GM12878 (cell line): Measurements from ENCODE around the gene DCUN1D4. TPM values are rescaled to one million over a fixed set of nuclear protein-coding genes. Genes with fewer than 3 reads are reported as not detected.

Experiments used
- ATAC-seq: fragments of 200-7000 bp; cut with Tn5 transposase; 3 replicates; pipeline ENCODE4 v1.9.1; 2020; ENCODE audit warnings: mild to moderate bottlenecking, moderate library complexity
- BruUV-seq: library from RNA; stranded (reverse); fragments of 400-500 nt; replicated peaks from 2 replicates; lab custom pipeline; 2021; lab: Mats Ljungman, UMichigan
- CTCF ChIA-PET: fragments of 300-600 bp; sonication (Branson Sonifier 250); formaldehyde crosslinking; extraction: SDS; loops from one replicate; lab custom pipeline; 2021; ENCODE audit warnings: inconsistent platforms; lab: Yijun Ruan, JAX
- POLR2A ChIA-PET: fragments of 350-600 bp; formaldehyde crosslinking; extraction: SDS; loops from one replicate; lab custom pipeline; 2021; ENCODE audit warnings: inconsistent platforms; lab: Charles Lee
- RAD21 ChIA-PET: fragments of 300-600 bp; sonication (Branson Sonifier 250); formaldehyde crosslinking; loops from one replicate; lab custom pipeline; 2023; ENCODE audit warnings: antibody characterized with exemption; ENCODE audit not compliant: unreplicated experiment; lab: Charles Lee
- SMC1A ChIA-PET: fragments of 300-600 bp; sonication (Branson Sonifier 250); formaldehyde crosslinking; loops from one replicate; lab custom pipeline; 2023; ENCODE audit not compliant: unreplicated experiment, uncharacterized antibody; lab: Charles Lee
- DNase-seq: peaks from one replicate; pipeline ENCODE4 v3.0.0-alpha.2; 2011; ENCODE audit warnings: low read depth, low spot score
- FAIRE-seq: peaks from 3 replicates; lab custom pipeline; 2011; peaks lifted over from hg19 to GRCh38; lab: Jason Lieb, UNC
- H2AFZ ChIP-seq: 2 replicates; pipeline ENCODE4 v1.6.0; 2011; ENCODE audit warnings: low read depth, low read length, control low read depth; ENCODE audit not compliant: control insufficient read depth
- H3K27ac ChIP-seq: 2 replicates; pipeline ENCODE4 v1.5.1; 2011; ENCODE audit warnings: control low read depth; ENCODE audit not compliant: control insufficient read depth, insufficient read depth
- H3K27me3 ChIP-seq, 2 experiments: replicated peaks in 1 of 2; 2 replicates each; pipeline versions ENCODE4 v1.6.0 to v1.6.1; 2011; ENCODE audit warnings: low read length in 1 of 2; ENCODE audit not compliant: control insufficient read depth in 2 of 2, insufficient read depth in 2 of 2
- H3K36me3 ChIP-seq, 2 experiments: 2 replicates each; pipeline ENCODE4 v1.5.1; 2011; ENCODE audit warnings: low read length in 1 of 2; ENCODE audit not compliant: control insufficient read depth in 2 of 2, insufficient read depth in 2 of 2
- H3K4me1 ChIP-seq: 2 replicates; pipeline ENCODE4 v1.6.1; 2011; ENCODE audit warnings: mild to moderate bottlenecking, low read length, moderate library complexity, mixed read lengths; ENCODE audit not compliant: control insufficient read depth, insufficient read depth
- H3K4me2 ChIP-seq: 2 replicates; pipeline ENCODE4 v1.6.0; 2011; ENCODE audit warnings: control low read depth; ENCODE audit not compliant: control insufficient read depth, insufficient read depth
- H3K4me3 ChIP-seq: fragments of 200-600 bp; sonication (generic); 2 replicates; pipeline ENCODE4 v1.5.1; 2016
- H3K79me2 ChIP-seq: 2 replicates; pipeline ENCODE4 v1.6.0; 2011; ENCODE audit warnings: low read length; ENCODE audit not compliant: control insufficient read depth, insufficient read depth
- H3K9ac ChIP-seq: 2 replicates; pipeline ENCODE4 v1.8.0; 2011; ENCODE audit warnings: low read length, control low read depth, mixed read lengths; ENCODE audit not compliant: control insufficient read depth, insufficient read depth
- H3K9me3 ChIP-seq: replicated peaks from 3 replicates; pipeline ENCODE4 v1.5.1; 2011; ENCODE audit warnings: mild to moderate bottlenecking, low read length; ENCODE audit not compliant: control insufficient read depth, insufficient read depth
- H4K20me1 ChIP-seq: 2 replicates; pipeline ENCODE4 v1.6.0; 2011; ENCODE audit not compliant: control insufficient read depth, insufficient read depth
- DPF2 ChIP-seq: fragments of 450-650 bp; IDR thresholded peaks from 2 replicates; pipeline ENCODE4 v1.6.1; 2017; ENCODE audit warnings: mild to moderate bottlenecking
- HDAC6 ChIP-seq: fragments of 200-600 bp; sonication (generic); IDR thresholded peaks from one replicate; pipeline ENCODE4 v1.8.0; 2017; ENCODE audit warnings: antibody characterized with exemption; ENCODE audit not compliant: unreplicated experiment
- HDGF ChIP-seq: fragments of 450-650 bp; IDR thresholded peaks from 2 replicates; pipeline ENCODE4 v1.6.1; 2016; ENCODE audit warnings: antibody characterized with exemption
- MLLT1 ChIP-seq: fragments of 450-650 bp; IDR thresholded peaks from 2 replicates; pipeline ENCODE4 v1.6.1; 2016; ENCODE audit warnings: mild to moderate bottlenecking
- RUNX3 ChIP-seq: IDR thresholded peaks from 2 replicates; pipeline ENCODE4 v1.6.1; 2012; ENCODE audit warnings: low read length, inconsistent platforms
- SUPT20H ChIP-seq: IDR thresholded peaks from 2 replicates; pipeline ENCODE4 v1.6.1; 2011; ENCODE audit warnings: low read depth, mild to moderate bottlenecking, low read length, moderate library complexity, borderline replicate concordance; ENCODE audit not compliant: control insufficient read depth
- TCF12 ChIP-seq: IDR thresholded peaks from 2 replicates; pipeline ENCODE4 v1.6.1; 2011; ENCODE audit warnings: low read depth, mild to moderate bottlenecking, low read length
- ZBED1 ChIP-seq: IDR thresholded peaks from 2 replicates; pipeline ENCODE4 v1.6.1; 2016; ENCODE audit warnings: borderline replicate concordance
- ZZZ3 ChIP-seq: IDR thresholded peaks from 2 replicates; pipeline ENCODE4 v1.6.1; 2011; ENCODE audit warnings: low read depth; ENCODE audit not compliant: control insufficient read depth, insufficient read length
- WGBS: methylation state at CpG from one replicate; pipeline ENCODE4 v1.1.6; 2016; ENCODE audit warnings: low lambda C conversion rate; ENCODE audit not compliant: insufficient replicate concordance, insufficient coverage; ENCODE audit errors: missing lambda C conversion rate; 5-methylcytosine and 5-hydroxymethylcytosine counted together
- in situ Hi-C: fragments of 300-500 bp; cut with MboI; formaldehyde crosslinking; loops from 9 replicates; pipeline ENCODE4 v1.14.3; 2018; ENCODE audit warnings: mixed read lengths
- intact Hi-C: fragments of 100-400 bp; cut with micrococcal nuclease; formaldehyde crosslinking; loops from one replicate; pipeline ENCODE4 v1.14.2; 2022; ENCODE audit not compliant: unreplicated experiment
- polyA plus RNA-seq, 11 experiments: library from polyadenylated mRNA; depleted of rRNA in 4 of 11; unstranded in 6 of 11; stranded (reverse) in 5 of 11; fragments of >200 nt; fragmentation: Nextera tagmentation in 4 of 11; fragmentation: Illumina TruSeq in 1 of 11; extraction: Ambion mirVana in 4 of 11; extraction: Trizol in 1 of 11; gene quantifications; 1 replicate in 1 of 11; 2 replicates in 10 of 11; pipeline versions ENCODE4 v1.2.1 to v1.2.3, GENCODE V29; 2011 to 2016; ENCODE audit warnings: inconsistent platforms in 2 of 11, missing spikeins in 2 of 11, low read depth in 1 of 11
- total RNA-seq, 4 experiments: library from RNA; depleted of rRNA in 3 of 4; stranded (reverse); fragments of >200 nt in 3 of 4; fragmentation: Illumina TruSeq in 1 of 4; extraction: Trizol in 1 of 4; gene quantifications; 2 replicates each; pipeline versions ENCODE4 v1.2.1 to v1.2.3, GENCODE V29; 2013 to 2021

DCUN1D4 gene
- total and polyA plus RNA-seq, 10 of the 15 experiments (the other 5 are each of a cell fraction or from before 2014, with no cell fraction given) = 7.1 to 62.6 (median 16.8) TPM

- whole genome bisulfite sequencing = 68% methylated on average over 3 of the region's 3 CpGs
- ChIA-PET SMC1A (no interaction called here), CTCF (interaction anchor here (1.9 kb wide), 1 partner anchor 10 kb away, joined by 4 read pairs; no protein-coding TSS in a partner anchor), RAD21 (interaction anchor here (0.9 kb wide), 1 partner anchor 12 kb away, joined by 3 read pairs; no protein-coding TSS in a partner anchor), POLR2A (no interaction called here)
- ATAC-seq (no peak), DNase-seq (no peak), FAIRE-seq (no peak)
- Histone ChIP-seq H3K27ac (no peak overlapping the region), H3K36me3 (peaks cover 0 to under 1% of the 10 kb centered on the region in 2 experiments; a peak in 1 of 4 replicates), H3K4me3 (no peak overlapping the region), H3K9me3 (no peaks in the 10 kb centered on the region), H3K27me3 (no peaks in the 10 kb centered on the region), H3K79me2 (peaks cover 10% of the 10 kb centered on the region), H3K9ac (no peak overlapping the region), H4K20me1 (no peaks in the 10 kb centered on the region), H3K4me1 (no peaks in the 10 kb centered on the region), H2AFZ (no peak overlapping the region), H3K4me2 (no peak overlapping the region)
- in situ Hi-C loops (no loop called here), intact Hi-C loops (no loop called here)
- BruUV-seq = no TSS peak
- TF ChIP-seq HDGF = no peak
- no peak for TF ChIP-seq ZZZ3
- no peak for TF ChIP-seq ZBED1
- TF ChIP-seq MLLT1 = no peak
- TF ChIP-seq TCF12 = no peak
- TF ChIP-seq HDAC6 = no peak
- no peak for TF ChIP-seq DPF2
- no peak for TF ChIP-seq SUPT20H
- TF ChIP-seq RUNX3 = no peak
Observed at GRCh38 chr4:51858605-51859202, 15.8 kb downstream of the DCUN1D4 start.
